Suprapubic skin (tissue), 4 donors: Measurements from ENCODE around the gene CDH11.

Source experiments
- CTCF ChIP-seq, 2 donors: fragments of 200-600 bp in 1 of 2; fragments of 450-650 bp in 1 of 2; sonication (generic) in 1 of 2; IDR thresholded peaks; one replicate each; pipeline ENCODE4 v1.5.1; 2016 to 2019; ENCODE audit warnings: antibody characterized with exemption in 2 of 2, mild to moderate bottlenecking in 1 of 2, moderate library complexity in 1 of 2
- EP300 ChIP-seq: sonication (generic); formaldehyde crosslinking; IDR thresholded peaks from one replicate; pipeline ENCODE4 v1.6.1; 2017; ENCODE audit warnings: antibody characterized with exemption
- POLR2A ChIP-seq, 2 donors: fragments of 450-650 bp; IDR thresholded peaks; one replicate each; pipeline ENCODE4 v1.6.1; 2017; ENCODE audit warnings: antibody characterized with exemption in 2 of 2, mild to moderate bottlenecking in 2 of 2, moderate library complexity in 2 of 2
- POLR2AphosphoS5 ChIP-seq, 3 donors: sonication (generic); formaldehyde crosslinking; IDR thresholded peaks; one replicate each; pipeline ENCODE4 v1.6.1; 2017; ENCODE audit warnings: antibody characterized with exemption in 3 of 3

- no peak for TF ChIP-seq CTCF (IDR thresholded peaks at IDR 0.05)
- peak in 1 of 3 donors; percentile 4 for TF ChIP-seq POLR2AphosphoS5 (IDR thresholded peaks at IDR 0.05)
- TF ChIP-seq POLR2A (IDR thresholded peaks at IDR 0.05), result no peak
- no peak for TF ChIP-seq EP300
These were observed 997 bp upstream of the CDH11 start for GRCh38 chr16:65122724-65123395.
